Gastrocnemius medialis (tissue), 4 donors: ENCODE data around the gene KCTD5. TPM values are rescaled to one million over a fixed set of nuclear protein-coding genes. Genes with fewer than 3 reads are reported as not detected.

Experiments
- ATAC-seq, 2 donors: fragments of 150-250 bp; one replicate each; pipeline ENCODE4 v1.9.1; 2016
- DNase-seq, 2 donors: peaks; one replicate each; pipeline ENCODE4 v3.0.0-alpha.2; 2019
- H3K27ac ChIP-seq, 4 donors: fragments of 200-600 bp; sonication (generic); 1 replicate in 1 of 4; 2 replicates in 3 of 4; pipeline ENCODE4 v1.5.1; 2016 to 2018; ENCODE audit warnings: mild to moderate bottlenecking in 2 of 4, moderate library complexity in 1 of 4
- H3K27me3 ChIP-seq, 3 donors: fragments of 200-600 bp; sonication (generic) in 2 of 3; 1 replicate in 1 of 3; 2 replicates in 2 of 3; pipeline versions ENCODE4 v1.5.1 to v1.6.0; 2016 to 2019; ENCODE audit warnings: mild to moderate bottlenecking in 1 of 3, moderate library complexity in 1 of 3
- H3K36me3 ChIP-seq, 2 donors: fragments of 200-600 bp; sonication (generic) in 1 of 2; one replicate each; pipeline ENCODE4 v1.5.1; 2017 to 2018
- H3K4me1 ChIP-seq, 2 donors: fragments of 200-600 bp; sonication (generic) in 1 of 2; one replicate each; pipeline ENCODE4 v1.5.1; 2016 to 2017; ENCODE audit warnings: mild to moderate bottlenecking in 2 of 2
- H3K4me3 ChIP-seq, 4 donors: fragments of 200-600 bp; sonication (generic) in 3 of 4; 1 replicate in 1 of 4; 2 replicates in 3 of 4; pipeline ENCODE4 v1.5.1; 2016 to 2019; ENCODE audit warnings: mild to moderate bottlenecking in 2 of 4
- H3K9me3 ChIP-seq, 3 donors: fragments of 200-600 bp; sonication (generic) in 2 of 3; 1 replicate in 1 of 3; 2 replicates in 2 of 3; pipeline ENCODE4 v1.5.1; 2016 to 2019
- POLR2A ChIP-seq, 2 donors: fragments of 450-650 bp; IDR thresholded peaks; one replicate each; pipeline ENCODE4 v1.6.1; 2017; ENCODE audit warnings: antibody characterized with exemption in 2 of 2, mild to moderate bottlenecking in 2 of 2, moderate library complexity in 2 of 2
- in situ Hi-C, 4 donors: fragments of 200-750 bp; cut with MboI; loops; one replicate each; pipeline versions ENCODE4 v1.15.0 to v1.8.0; 2017; ENCODE audit warnings: low sequenced_read_pairs in 4 of 4
- intact Hi-C: fragments of 100-400 bp; cut with DNase I; formaldehyde crosslinking; loops from one replicate; pipeline ENCODE4 v1.15.1; 2023; ENCODE audit warnings: low total_unique reads
- total RNA-seq, 4 donors: library from RNA; depleted of rRNA; stranded (reverse); fragments of >200 nt; gene quantifications; one replicate each; pipeline versions ENCODE4 v1.1.0 to v1.2.3, GENCODE V29; 2016
- TF ChIP-seq, protein P1 (sequence below), 5 experiments: fragments of 450-650 bp in 3 of 5; fragments of 200-600 bp in 2 of 5; sonication (generic) in 2 of 5; IDR thresholded peaks in 4 of 5; conservative IDR thresholded peaks in 1 of 5; 1 replicate in 4 of 5; 2 replicates in 1 of 5; pipeline ENCODE4 v1.5.1; 2016 to 2019; ENCODE audit warnings: antibody characterized with exemption in 5 of 5, mild to moderate bottlenecking in 3 of 5, moderate library complexity in 3 of 5

The KCTD5 gene
- total RNA-seq, 4 donors from 2014 or later: 13.6 to 23.8 (median 14.7) TPM

DNA sequence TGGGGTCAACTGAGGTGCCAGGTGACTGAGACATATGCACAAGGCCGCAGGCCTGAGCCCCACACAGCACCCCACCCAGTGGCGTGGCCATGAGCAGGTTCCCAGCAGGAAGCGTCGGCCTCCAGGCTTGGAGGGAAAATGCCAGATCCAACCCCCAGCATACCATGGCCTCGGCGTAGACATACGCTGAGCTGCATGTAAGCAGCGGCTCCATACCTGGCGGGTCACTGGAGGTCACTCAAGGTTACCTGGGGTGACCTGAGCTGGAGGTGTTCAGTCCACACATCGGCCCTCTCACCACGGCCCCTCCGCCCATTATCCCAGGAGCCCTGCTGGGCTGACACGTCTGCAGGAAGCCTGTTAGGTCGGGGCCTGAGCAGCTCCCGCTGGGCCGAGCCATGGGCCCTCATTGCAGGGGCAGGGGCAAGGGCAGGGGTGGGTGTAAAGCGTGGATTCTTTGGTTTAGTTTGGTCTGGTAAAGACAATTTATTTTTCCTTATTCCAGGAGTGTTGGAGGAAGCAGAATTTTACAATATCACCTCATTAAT lies 15.2 kb downstream of the KCTD5 start:
- no peak for ATAC-seq
- H3K4me3 ChIP-seq: no peak overlapping the region
- intact Hi-C loops (loop anchor here (10.0 kb wide), 1 partner anchor 57 kb away; the partner anchor contains the start of gene SRRM2), in situ Hi-C loops (no loop called here)
- H3K4me1 ChIP-seq: peaks cover 11 to 16% of the 10 kb centered on the region in 2 donors
- DNase-seq: no peak
- no peak for TF ChIP-seq POLR2A (IDR thresholded peaks at IDR 0.05)
- TF ChIP-seq, protein P1, sequence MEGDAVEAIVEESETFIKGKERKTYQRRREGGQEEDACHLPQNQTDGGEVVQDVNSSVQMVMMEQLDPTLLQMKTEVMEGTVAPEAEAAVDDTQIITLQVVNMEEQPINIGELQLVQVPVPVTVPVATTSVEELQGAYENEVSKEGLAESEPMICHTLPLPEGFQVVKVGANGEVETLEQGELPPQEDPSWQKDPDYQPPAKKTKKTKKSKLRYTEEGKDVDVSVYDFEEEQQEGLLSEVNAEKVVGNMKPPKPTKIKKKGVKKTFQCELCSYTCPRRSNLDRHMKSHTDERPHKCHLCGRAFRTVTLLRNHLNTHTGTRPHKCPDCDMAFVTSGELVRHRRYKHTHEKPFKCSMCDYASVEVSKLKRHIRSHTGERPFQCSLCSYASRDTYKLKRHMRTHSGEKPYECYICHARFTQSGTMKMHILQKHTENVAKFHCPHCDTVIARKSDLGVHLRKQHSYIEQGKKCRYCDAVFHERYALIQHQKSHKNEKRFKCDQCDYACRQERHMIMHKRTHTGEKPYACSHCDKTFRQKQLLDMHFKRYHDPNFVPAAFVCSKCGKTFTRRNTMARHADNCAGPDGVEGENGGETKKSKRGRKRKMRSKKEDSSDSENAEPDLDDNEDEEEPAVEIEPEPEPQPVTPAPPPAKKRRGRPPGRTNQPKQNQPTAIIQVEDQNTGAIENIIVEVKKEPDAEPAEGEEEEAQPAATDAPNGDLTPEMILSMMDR (IDR thresholded peaks at IDR 0.05 in 4 of 5, conservative IDR thresholded peaks at IDR 0.05 in 1 of 5): no peak
- H3K27me3 ChIP-seq: no peaks in the 10 kb centered on the region
- peaks cover 0 to 50% of the 10 kb centered on the region in 2 donors for H3K36me3 ChIP-seq
- no peaks in the 10 kb centered on the region for H3K9me3 ChIP-seq
- no peak overlapping the region for H3K27ac ChIP-seq

DNA sequence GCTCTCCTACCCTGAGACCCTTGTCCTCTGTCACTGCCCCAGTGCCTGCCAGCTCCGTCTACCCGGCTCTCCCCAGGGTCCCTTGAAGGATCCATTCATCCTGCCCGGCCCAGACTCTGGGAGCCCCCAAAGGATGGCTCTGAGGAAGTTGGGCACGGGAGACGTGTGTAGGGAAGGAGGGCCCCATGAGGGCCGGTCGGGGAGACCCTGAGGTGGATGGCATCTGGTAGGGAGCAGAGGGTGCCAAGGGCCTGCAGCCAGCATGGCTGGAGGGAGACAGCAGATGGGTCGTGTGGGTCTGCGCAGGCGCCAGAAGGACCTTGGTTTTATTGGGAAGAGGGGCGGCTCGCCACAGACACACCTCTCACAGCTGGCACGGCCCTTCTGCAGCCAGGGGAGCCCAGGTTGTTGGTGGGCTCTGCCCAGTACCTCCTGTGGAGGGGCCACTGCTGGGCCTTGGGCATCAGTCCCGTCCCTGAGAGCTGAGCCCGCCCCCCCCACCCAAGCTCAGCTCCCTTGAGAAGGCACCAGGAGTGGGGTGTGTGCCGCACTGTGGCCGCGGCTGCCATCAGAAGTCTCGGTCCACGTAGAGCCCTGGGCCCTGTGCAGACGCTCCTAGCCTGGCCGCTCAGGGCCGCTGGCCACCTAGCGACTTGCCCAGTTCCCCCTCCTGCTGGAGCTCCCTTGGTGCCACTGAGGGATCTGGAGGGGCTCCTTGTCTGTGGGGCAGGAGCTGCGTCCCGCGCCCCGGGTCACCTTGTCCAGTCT lies 16.0 kb downstream of the KCTD5 start:
- Histone ChIP-seq H3K27me3 (no peaks in the 10 kb centered on the region), H3K4me3 (no peak overlapping the region), H3K4me1 (peaks cover 11 to 16% of the 10 kb centered on the region in 2 donors), H3K36me3 (peaks cover 0 to 53% of the 10 kb centered on the region in 2 donors), H3K27ac (no peak overlapping the region), H3K9me3 (no peaks in the 10 kb centered on the region)
- intact Hi-C loops: loop anchor here (10.0 kb wide), 1 partner anchor 57 kb away; the partner anchor contains the start of gene SRRM2
- TF ChIP-seq, protein P1 (IDR thresholded peaks at IDR 0.05 in 4 of 5, conservative IDR thresholded peaks at IDR 0.05 in 1 of 5): no peak
- no peak for TF ChIP-seq POLR2A (IDR thresholded peaks at IDR 0.05)
- in situ Hi-C loops: no loop called here
- ATAC-seq (no peak), DNase-seq (no peak)

GRCh38 chr16:2698965-2699750 lies 16.8 kb downstream of the KCTD5 start:
- ATAC-seq (no peak), DNase-seq (peak; percentile 18 to 45)
- H3K36me3 ChIP-seq: peaks cover 0 to 53% of the 10 kb centered on the region in 2 donors
- in situ Hi-C loops: no loop called here
- intact Hi-C loops: loop anchor here (10.0 kb wide), 1 partner anchor 56 kb away; the partner anchor contains the start of gene SRRM2
- H3K4me1 ChIP-seq: peaks cover 16 to 19% of the 10 kb centered on the region in 2 donors
- H3K9me3 ChIP-seq: no peaks in the 10 kb centered on the region
- no peak overlapping the region for H3K4me3 ChIP-seq
- H3K27me3 ChIP-seq: no peaks in the 10 kb centered on the region
- H3K27ac ChIP-seq: peak overlapping the region in 3 of 4 donors; percentile 27 to 51 (median 43)
- TF ChIP-seq POLR2A (IDR thresholded peaks at IDR 0.05): no peak
- TF ChIP-seq, protein P1 (IDR thresholded peaks at IDR 0.05 in 4 of 5, conservative IDR thresholded peaks at IDR 0.05 in 1 of 5): no peak

GRCh38 chr16:2699791-2700600 lies 17.7 kb downstream of the KCTD5 start:
- no peak for DNase-seq
- no peak for ATAC-seq
- no peak overlapping the region for H3K4me3 ChIP-seq
- H3K4me1 ChIP-seq: peaks cover 25 to 27% of the 10 kb centered on the region in 2 donors
- in situ Hi-C loops (no loop called here), intact Hi-C loops (loop anchor here (10.0 kb wide), 1 partner anchor 55 kb away; the partner anchor contains the start of gene SRRM2)
- H3K27ac ChIP-seq: peak overlapping the region in 3 of 4 donors; percentile 27 to 51 (median 43)
- no peaks in the 10 kb centered on the region for H3K9me3 ChIP-seq
- TF ChIP-seq, protein P1 (IDR thresholded peaks at IDR 0.05 in 4 of 5, conservative IDR thresholded peaks at IDR 0.05 in 1 of 5): no peak
- TF ChIP-seq POLR2A (IDR thresholded peaks at IDR 0.05): no peak
- no peaks in the 10 kb centered on the region for H3K27me3 ChIP-seq
- H3K36me3 ChIP-seq: peaks cover 0 to 53% of the 10 kb centered on the region in 2 donors
